Liver (tissue), 3 donors: ENCODE results near the gene DZANK1.

Experiments used
- CTCF ChIP-seq: fragments of 150-350 bp; IDR thresholded peaks from 2 replicates; pipeline ENCODE4 v1.5.1; 2017; ENCODE audit warnings: improper control_type of control experiment, low read depth, low read length; ENCODE audit not compliant: missing input control
- MAX ChIP-seq: IDR thresholded peaks from 2 replicates; pipeline ENCODE4 v1.6.1; 2016; ENCODE audit warnings: antibody characterized with exemption
- NR2F2 ChIP-seq: IDR thresholded peaks from 2 replicates; pipeline ENCODE4 v1.6.1; 2016; ENCODE audit warnings: antibody characterized with exemption
- ZBTB33 ChIP-seq: IDR thresholded peaks from 2 replicates; pipeline ENCODE4 v1.6.1; 2016; ENCODE audit warnings: antibody characterized with exemption
- TF ChIP-seq, protein P1 (sequence below): IDR thresholded peaks from 2 replicates; pipeline ENCODE4 v1.6.1; 2016; ENCODE audit warnings: antibody characterized with exemption, mild to moderate bottlenecking
- donor health status: healthy.
- donor health status: healthy.

DNA sequence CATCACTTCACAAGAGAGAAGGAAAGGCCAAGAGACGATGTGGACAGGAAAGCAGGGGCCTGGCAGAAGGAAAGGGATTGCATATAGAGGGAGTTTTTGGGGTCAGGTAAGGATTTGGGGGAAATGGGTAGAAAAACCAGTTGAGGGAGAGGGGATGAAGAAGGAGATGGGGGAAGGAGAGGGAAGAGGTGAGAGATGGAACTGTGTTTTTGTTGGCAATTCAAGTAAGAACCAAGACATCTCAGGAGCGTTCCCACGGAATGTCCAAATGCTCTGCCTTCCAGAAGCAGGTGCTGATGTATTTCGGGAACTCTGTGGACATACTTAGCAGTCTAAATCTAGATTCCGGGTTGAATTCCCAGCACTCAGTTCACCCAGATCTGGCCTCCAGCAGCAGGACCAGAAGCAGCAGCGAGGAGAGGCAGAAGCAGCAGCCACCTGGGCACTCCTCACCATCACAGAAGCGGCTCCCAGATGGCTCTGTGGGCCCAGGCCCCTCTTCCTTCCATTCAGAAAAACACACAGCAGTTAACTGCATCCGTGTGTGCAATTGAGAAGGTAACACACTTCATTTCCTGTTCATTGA is 88.8 kb downstream of the DZANK1 start:
- no peak for TF ChIP-seq CTCF
- TF ChIP-seq MAX = no peak
- TF ChIP-seq ZBTB33 = no peak
- TF ChIP-seq NR2F2 = no peak
- TF ChIP-seq, protein P1, sequence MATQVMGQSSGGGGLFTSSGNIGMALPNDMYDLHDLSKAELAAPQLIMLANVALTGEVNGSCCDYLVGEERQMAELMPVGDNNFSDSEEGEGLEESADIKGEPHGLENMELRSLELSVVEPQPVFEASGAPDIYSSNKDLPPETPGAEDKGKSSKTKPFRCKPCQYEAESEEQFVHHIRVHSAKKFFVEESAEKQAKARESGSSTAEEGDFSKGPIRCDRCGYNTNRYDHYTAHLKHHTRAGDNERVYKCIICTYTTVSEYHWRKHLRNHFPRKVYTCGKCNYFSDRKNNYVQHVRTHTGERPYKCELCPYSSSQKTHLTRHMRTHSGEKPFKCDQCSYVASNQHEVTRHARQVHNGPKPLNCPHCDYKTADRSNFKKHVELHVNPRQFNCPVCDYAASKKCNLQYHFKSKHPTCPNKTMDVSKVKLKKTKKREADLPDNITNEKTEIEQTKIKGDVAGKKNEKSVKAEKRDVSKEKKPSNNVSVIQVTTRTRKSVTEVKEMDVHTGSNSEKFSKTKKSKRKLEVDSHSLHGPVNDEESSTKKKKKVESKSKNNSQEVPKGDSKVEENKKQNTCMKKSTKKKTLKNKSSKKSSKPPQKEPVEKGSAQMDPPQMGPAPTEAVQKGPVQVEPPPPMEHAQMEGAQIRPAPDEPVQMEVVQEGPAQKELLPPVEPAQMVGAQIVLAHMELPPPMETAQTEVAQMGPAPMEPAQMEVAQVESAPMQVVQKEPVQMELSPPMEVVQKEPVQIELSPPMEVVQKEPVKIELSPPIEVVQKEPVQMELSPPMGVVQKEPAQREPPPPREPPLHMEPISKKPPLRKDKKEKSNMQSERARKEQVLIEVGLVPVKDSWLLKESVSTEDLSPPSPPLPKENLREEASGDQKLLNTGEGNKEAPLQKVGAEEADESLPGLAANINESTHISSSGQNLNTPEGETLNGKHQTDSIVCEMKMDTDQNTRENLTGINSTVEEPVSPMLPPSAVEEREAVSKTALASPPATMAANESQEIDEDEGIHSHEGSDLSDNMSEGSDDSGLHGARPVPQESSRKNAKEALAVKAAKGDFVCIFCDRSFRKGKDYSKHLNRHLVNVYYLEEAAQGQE = no peak
